ENCODE measurements around the gene PCYT1A. TPM values are rescaled to one million over a fixed set of nuclear protein-coding genes. Genes with fewer than 3 reads are reported as not detected.

The PCYT1A gene
- total and polyA plus RNA-seq, 12 donors, result 20.8 to 111 (median 73.9) TPM

DNA sequence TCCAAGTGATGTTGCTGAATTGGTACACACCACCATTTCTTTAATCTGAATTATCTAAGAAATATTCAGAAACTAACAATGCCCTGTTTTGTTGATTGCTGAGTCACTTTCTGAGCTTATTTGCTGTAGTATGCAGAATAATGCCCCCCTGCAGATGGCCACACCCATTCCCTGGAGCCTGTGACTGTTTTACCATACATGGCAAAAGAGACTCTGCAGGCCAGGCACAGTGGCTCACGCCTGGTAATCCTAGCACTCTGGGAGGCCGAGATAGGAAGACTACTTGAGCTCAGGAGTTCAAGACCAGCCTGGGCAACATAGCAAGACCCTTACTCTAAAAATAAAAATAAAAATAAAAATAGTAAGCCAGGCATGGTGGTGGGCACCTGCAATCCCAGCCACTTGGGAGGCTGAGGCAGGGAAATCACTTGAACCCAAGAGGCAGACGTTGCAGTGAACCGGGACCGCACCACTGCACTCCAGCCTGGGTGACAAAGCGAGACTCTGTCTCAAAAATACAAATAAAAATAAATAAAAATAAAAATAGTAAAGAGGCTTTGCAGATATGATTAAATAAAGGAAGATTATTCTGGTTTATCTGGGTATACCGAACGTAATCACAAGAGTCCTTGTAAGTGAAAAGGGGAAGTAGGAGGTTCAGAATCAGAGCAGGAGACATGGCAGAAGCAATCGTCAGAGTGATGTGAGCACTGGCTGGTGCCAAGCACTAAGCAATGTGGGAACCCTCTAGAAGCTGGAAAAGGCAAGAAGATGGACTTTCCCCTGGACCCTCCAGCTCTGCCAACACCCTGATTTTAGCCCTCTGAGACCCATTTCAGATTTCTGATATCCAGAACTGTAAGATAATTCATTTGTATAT lies 19.0 kb downstream of the PCYT1A start:
- no peak overlapping the region for H3K4me3 ChIP-seq
- peaks cover 0 to 5% of the 10 kb centered on the region in 2 donors for H3K4me1 ChIP-seq (replicated peaks in 1 of 2)
- no peaks in the 10 kb centered on the region for H3K9me3 ChIP-seq (replicated peaks in 1 of 3)
- TF ChIP-seq, protein P1, sequence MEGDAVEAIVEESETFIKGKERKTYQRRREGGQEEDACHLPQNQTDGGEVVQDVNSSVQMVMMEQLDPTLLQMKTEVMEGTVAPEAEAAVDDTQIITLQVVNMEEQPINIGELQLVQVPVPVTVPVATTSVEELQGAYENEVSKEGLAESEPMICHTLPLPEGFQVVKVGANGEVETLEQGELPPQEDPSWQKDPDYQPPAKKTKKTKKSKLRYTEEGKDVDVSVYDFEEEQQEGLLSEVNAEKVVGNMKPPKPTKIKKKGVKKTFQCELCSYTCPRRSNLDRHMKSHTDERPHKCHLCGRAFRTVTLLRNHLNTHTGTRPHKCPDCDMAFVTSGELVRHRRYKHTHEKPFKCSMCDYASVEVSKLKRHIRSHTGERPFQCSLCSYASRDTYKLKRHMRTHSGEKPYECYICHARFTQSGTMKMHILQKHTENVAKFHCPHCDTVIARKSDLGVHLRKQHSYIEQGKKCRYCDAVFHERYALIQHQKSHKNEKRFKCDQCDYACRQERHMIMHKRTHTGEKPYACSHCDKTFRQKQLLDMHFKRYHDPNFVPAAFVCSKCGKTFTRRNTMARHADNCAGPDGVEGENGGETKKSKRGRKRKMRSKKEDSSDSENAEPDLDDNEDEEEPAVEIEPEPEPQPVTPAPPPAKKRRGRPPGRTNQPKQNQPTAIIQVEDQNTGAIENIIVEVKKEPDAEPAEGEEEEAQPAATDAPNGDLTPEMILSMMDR (IDR thresholded peaks at IDR 0.05), result no peak
- DNase-seq, result no peak
- WGBS, 4 donors, result 75 to 84% (median 81%) methylated on average over 9 of the region's 9 CpGs
- intact Hi-C loops (cut with DNase I), result loop anchor here in 1 of 2 donors (10.0 kb wide), 1 partner anchor 256 kb away; no protein-coding TSS in a partner anchor
- peaks cover 0 to 35% of the 10 kb centered on the region in 2 donors for H3K36me3 ChIP-seq (replicated peaks in 1 of 2)
- no peak overlapping the region for H3K27ac ChIP-seq
- no peaks in the 10 kb centered on the region for H3K27me3 ChIP-seq

DNA sequence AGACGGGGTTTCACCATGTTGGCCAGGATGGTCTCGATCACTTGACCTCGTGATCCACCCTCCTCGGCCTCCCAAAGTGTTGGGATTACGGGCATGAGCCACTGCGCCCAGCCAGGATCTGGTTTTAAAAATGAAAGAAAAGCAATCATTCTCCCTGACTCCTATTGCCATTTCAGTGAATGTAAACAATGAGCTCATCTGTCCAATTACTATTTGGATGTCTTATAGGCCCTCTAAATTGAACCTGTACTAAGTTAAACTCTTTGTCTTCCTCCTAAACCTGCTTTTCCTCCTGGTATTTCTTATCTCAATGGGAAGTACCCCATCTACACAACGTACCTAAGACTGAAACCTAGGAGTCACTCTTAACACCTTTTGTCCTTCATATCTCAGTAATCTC lies 23.7 kb downstream of the PCYT1A start:
- 95 to 99% (median 97%) methylated on average over 7 of the region's 7 CpGs for WGBS, 4 donors
- peaks cover 0 to 5% of the 10 kb centered on the region in 2 donors for H3K4me1 ChIP-seq (replicated peaks in 1 of 2)
- DNase-seq, result no peak
- TF ChIP-seq, protein P1 (IDR thresholded peaks at IDR 0.05), result no peak
- no peak for TF ChIP-seq POLR2A (IDR thresholded peaks at IDR 0.05)
- H3K36me3 ChIP-seq (replicated peaks in 1 of 2), result peaks cover 0 to 22% of the 10 kb centered on the region in 2 donors
- no peaks in the 10 kb centered on the region for H3K27me3 ChIP-seq
- H3K4me3 ChIP-seq, result no peak overlapping the region
- intact Hi-C loops (cut with DNase I), result loop anchor here in 1 of 2 donors (10.0 kb wide), 1 partner anchor 261 kb away; no protein-coding TSS in a partner anchor
- H3K9me3 ChIP-seq (replicated peaks in 1 of 3), result no peaks in the 10 kb centered on the region
- no peak overlapping the region for H3K27ac ChIP-seq

DNA sequence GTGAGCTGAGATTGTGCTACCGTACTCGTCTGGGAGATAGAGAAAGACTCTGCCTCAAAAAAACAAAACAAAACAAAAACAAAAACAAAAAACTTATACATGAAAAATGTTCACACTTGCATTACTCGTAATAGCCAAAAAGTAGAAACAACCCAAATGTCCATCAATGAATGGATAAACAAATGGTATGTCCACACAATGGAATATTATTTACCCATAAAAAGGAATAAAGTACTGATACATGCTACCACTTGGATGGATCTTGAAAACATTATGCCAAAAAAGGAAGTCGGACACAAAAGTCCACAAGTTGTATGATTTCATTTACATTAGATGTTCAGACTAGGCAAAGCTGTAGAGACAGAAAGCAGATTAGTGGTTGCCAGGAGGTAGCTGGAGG lies 26.7 kb downstream of the PCYT1A start:
- no peak for TF ChIP-seq POLR2A (IDR thresholded peaks at IDR 0.05)
- TF ChIP-seq, protein P1 (IDR thresholded peaks at IDR 0.05), result no peak
- Histone ChIP-seq H3K4me3 (no peak overlapping the region), H3K4me1 (replicated peaks in 1 of 2) (no peaks in the 10 kb centered on the region), H3K27me3 (no peaks in the 10 kb centered on the region), H3K36me3 (replicated peaks in 1 of 2) (peaks cover 0 to 20% of the 10 kb centered on the region in 2 donors), H3K9me3 (replicated peaks in 1 of 3) (no peaks in the 10 kb centered on the region), H3K27ac (no peak overlapping the region)
- intact Hi-C loops (cut with DNase I), result loop anchor here in 1 of 2 donors (10.0 kb wide), 1 partner anchor 264 kb away; no protein-coding TSS in a partner anchor
- 95 to 99% (median 97%) methylated on average over 4 of the region's 4 CpGs for WGBS, 4 donors
- DNase-seq, result no peak

DNA sequence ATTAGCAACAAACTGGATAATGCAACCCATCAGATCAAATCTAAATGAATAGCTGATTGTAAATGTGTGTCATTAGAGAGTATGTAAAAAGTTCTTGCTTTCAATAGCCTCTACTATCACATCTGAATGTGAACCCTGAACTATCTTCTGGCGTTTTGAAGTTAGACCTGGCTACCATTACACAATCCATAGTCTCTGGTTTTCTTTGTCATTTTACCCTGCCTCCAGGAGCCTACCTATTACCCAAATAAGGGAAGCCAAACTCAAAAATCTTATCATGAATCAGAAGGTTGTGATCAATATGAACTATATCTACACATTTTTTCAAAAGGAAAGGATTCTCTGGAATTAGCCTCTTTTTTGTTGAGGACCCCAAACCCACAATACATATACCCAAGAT lies 31.8 kb downstream of the PCYT1A start:
- TF ChIP-seq POLR2A (IDR thresholded peaks at IDR 0.05), result no peak
- TF ChIP-seq, protein P1 (IDR thresholded peaks at IDR 0.05), result no peak
- H3K36me3 ChIP-seq (replicated peaks in 1 of 2), result peaks cover 0 to 21% of the 10 kb centered on the region in 2 donors
- no peak for DNase-seq
- H3K4me3 ChIP-seq, result no peak overlapping the region
- no peaks in the 10 kb centered on the region for H3K27me3 ChIP-seq
- H3K27ac ChIP-seq, result no peak overlapping the region
- no peaks in the 10 kb centered on the region for H3K4me1 ChIP-seq (replicated peaks in 1 of 2)
- intact Hi-C loops (cut with DNase I), result loop anchor here in 1 of 2 donors (10.0 kb wide), 1 partner anchor 429 kb away; no protein-coding TSS in a partner anchor
- 76 to 92% (median 83%) methylated on average over 1 of the region's 1 CpG for WGBS, 4 donors
- no peaks in the 10 kb centered on the region for H3K9me3 ChIP-seq (replicated peaks in 1 of 3)
